H1 (cell line): Measurements from ENCODE around the gene WNT1. TPM values are rescaled to one million over a fixed set of nuclear protein-coding genes. Genes with fewer than 3 reads are reported as not detected.
A peak's percentile ranks its signal among the peaks of the same experiment; 100 is the strongest.

Source experiments
- ATF2 ChIP-seq: IDR thresholded peaks from 2 replicates; pipeline ENCODE4 v1.6.1; 2012; ENCODE audit warnings: low read length, inconsistent platforms
- ATF3 ChIP-seq: IDR thresholded peaks from 2 replicates; pipeline ENCODE4 v1.6.1; 2011; ENCODE audit warnings: low read depth, mild to moderate bottlenecking, low read length; ENCODE audit not compliant: insufficient read depth
- BACH1 ChIP-seq: IDR thresholded peaks from 2 replicates; pipeline ENCODE4 v1.6.1; 2012; ENCODE audit warnings: low read length, improper control_type of control experiment
- BCL11A ChIP-seq, 2 experiments: IDR thresholded peaks; one replicate each; pipeline ENCODE4 v1.6.1; 2011; ENCODE audit warnings: low read depth in 2 of 2, low read length in 2 of 2, mild to moderate bottlenecking in 2 of 2
- CBX5 ChIP-seq: fragments of 300-800, 300-1000 bp; sonication (generic); IDR thresholded peaks from 2 replicates; pipeline ENCODE4 v1.7.1; 2016; ENCODE audit warnings: antibody characterized with exemption, low read length, low read depth
- CHD1 ChIP-seq: IDR thresholded peaks from 2 replicates; pipeline ENCODE4 v1.6.1; 2012; ENCODE audit warnings: low read depth, low read length, improper control_type of control experiment
- CREB1 ChIP-seq: IDR thresholded peaks from 2 replicates; pipeline ENCODE4 v1.6.1; 2012; ENCODE audit warnings: inconsistent platforms
- GTF2F1 ChIP-seq: IDR thresholded peaks from 2 replicates; pipeline ENCODE4 v1.6.1; 2012; ENCODE audit warnings: low read depth, low read length, improper control_type of control experiment, borderline replicate concordance
- JUND ChIP-seq: IDR thresholded peaks from 2 replicates; pipeline ENCODE4 v1.6.1; 2011; ENCODE audit warnings: mild to moderate bottlenecking, improper control_type of control experiment, low read length
- KDM1A ChIP-seq: fragments of 200-600, 300-600 bp; sonication (generic); IDR thresholded peaks from 2 replicates; pipeline ENCODE4 v1.7.1; 2016; ENCODE audit warnings: mild to moderate bottlenecking, low read length, borderline replicate concordance
- KDM4A ChIP-seq: IDR thresholded peaks from one replicate; pipeline ENCODE4 v1.7.1; 2012; ENCODE audit warnings: low read depth, mild to moderate bottlenecking, moderate library complexity, low read length, inconsistent platforms; ENCODE audit not compliant: severe bottlenecking
- MAFK ChIP-seq: IDR thresholded peaks from 2 replicates; pipeline ENCODE4 v1.6.1; 2012; ENCODE audit warnings: low read depth, mild to moderate bottlenecking, improper control_type of control experiment, low read length
- MAX ChIP-seq: IDR thresholded peaks from 2 replicates; pipeline ENCODE4 v1.6.1; 2012; ENCODE audit warnings: inconsistent platforms
- NANOG ChIP-seq: IDR thresholded peaks from 2 replicates; pipeline ENCODE4 v1.6.1; 2011; ENCODE audit warnings: low read length, low read depth, mild to moderate bottlenecking, inconsistent platforms; ENCODE audit not compliant: insufficient read depth, poor library complexity, severe bottlenecking
- POLR2AphosphoS5 ChIP-seq: IDR thresholded peaks from 2 replicates; pipeline ENCODE4 v1.6.1; 2011; ENCODE audit warnings: low read depth, low read length
- RAD21 ChIP-seq, 2 experiments: IDR thresholded peaks in 1 of 2; conservative IDR thresholded peaks in 1 of 2; 2 replicates each; pipeline ENCODE4 v1.6.1; 2011; ENCODE audit warnings: low read depth in 2 of 2, low read length in 2 of 2, improper control_type of control experiment in 1 of 2, inconsistent platforms in 1 of 2, mild to moderate bottlenecking in 1 of 2, moderate library complexity in 1 of 2
- SAP30 ChIP-seq: fragments of 300-600 bp; sonication (generic); IDR thresholded peaks from 2 replicates; pipeline ENCODE4 v1.7.1; 2012; ENCODE audit warnings: low read length, moderate library complexity, mild to moderate bottlenecking, inconsistent platforms; ENCODE audit not compliant: insufficient read depth, insufficient replicate concordance
- SIN3A ChIP-seq, 2 experiments: IDR thresholded peaks in 1 of 2; conservative IDR thresholded peaks in 1 of 2; 2 replicates each; pipeline ENCODE4 v1.6.1; 2011 to 2012; ENCODE audit warnings: low read length in 2 of 2, improper control_type of control experiment in 1 of 2, low read depth in 1 of 2, mild to moderate bottlenecking in 1 of 2
- SIRT6 ChIP-seq: IDR thresholded peaks from one replicate; pipeline ENCODE4 v1.7.1; 2012; ENCODE audit warnings: low read length, inconsistent platforms
- TAF7 ChIP-seq: optimal IDR thresholded peaks from 2 replicates; pipeline ENCODE3; 2011; ENCODE audit warnings: low read depth, mild to moderate bottlenecking, inconsistent platforms, low read length, moderate library complexity, borderline replicate concordance
- TCF12 ChIP-seq: IDR thresholded peaks from 2 replicates; pipeline ENCODE4 v1.6.1; 2011; ENCODE audit warnings: low read depth, mild to moderate bottlenecking, low read length
- polyA plus RNA-seq, 7 experiments: library from polyadenylated mRNA; depleted of rRNA in 3 of 7; stranded (reverse) in 5 of 7; unstranded in 2 of 7; fragments of >200 nt in 5 of 7; fragments of 200-250 nt in 2 of 7; gene quantifications; 1 replicate in 5 of 7; 2 replicates in 1 of 7; 4 replicates in 1 of 7; pipeline versions ENCODE4 v1.2.1 to v1.2.3, GENCODE V29; 2011 to 2013; ENCODE audit warnings: missing spikeins in 2 of 7, mixed read lengths in 2 of 7
- total RNA-seq: library from RNA; stranded (reverse); fragmentation: NEBNext Ultra II Directional; extraction: Animal tissue kit (Norgen Biotek cat#: 25700); gene quantifications from 2 replicates; pipeline ENCODE4 v1.2.1, GENCODE V29; 2021

Gene WNT1
- total and polyA plus RNA-seq, 2 of the 8 experiments (the other 6 are each of a cell fraction or from before 2014, with no cell fraction given) = not detected

- TF ChIP-seq ATF3 = no peak
- no peak for TF ChIP-seq TCF12
- TF ChIP-seq NANOG = no peak
- TF ChIP-seq BCL11A (IDR thresholded peaks at IDR 0.05; ENCODE audit: low read depth in 2 of 2, low read length in 2 of 2) = no peak
- TF ChIP-seq BACH1 = no peak
- no peak for TF ChIP-seq JUND
- peak; percentile 53; the same call in 1 of the 2 replicates for TF ChIP-seq MAX
- no peak for TF ChIP-seq CHD1
- TF ChIP-seq RAD21 (IDR thresholded peaks at IDR 0.05 in 1 of 2, conservative IDR thresholded peaks at IDR 0.05 in 1 of 2; ENCODE audit: low read depth in 2 of 2, low read length in 2 of 2) = no peak
- TF ChIP-seq POLR2AphosphoS5 = peak; percentile 39
- TF ChIP-seq MAFK = no peak
- TF ChIP-seq CBX5 = no peak
- TF ChIP-seq CREB1 = peak; percentile 61
- no peak for TF ChIP-seq GTF2F1
- no peak for TF ChIP-seq SIRT6
- no peak for TF ChIP-seq TAF7
- TF ChIP-seq ATF2 = no peak
- peak; percentile 45 for TF ChIP-seq KDM1A
- TF ChIP-seq SIN3A (conservative IDR thresholded peaks at IDR 0.05 in 1 of 2, IDR thresholded peaks at IDR 0.05 in 1 of 2; ENCODE audit: low read depth in 1 of 2, low read length in 2 of 2) = peak; percentile 25 to 82; a peak in 2 of 4 replicates
- TF ChIP-seq SAP30 = peak; percentile 80
- TF ChIP-seq KDM4A = no peak
These were observed 21.6 kb upstream of the WNT1 start (continued) for GRCh38 chr12:48956279-48957140.
